GM18511 (cell line): ENCODE measurements around the gene DOK5.

Experiments
- ATAC-seq: cut with Tn5 transposase; IDR thresholded peaks from one replicate; pipeline ENCODE4 v1.9.1; 2021; ENCODE audit warnings: mild to moderate bottlenecking, moderate library complexity; ENCODE audit not compliant: unreplicated experiment

DOK5 gene

DNA sequence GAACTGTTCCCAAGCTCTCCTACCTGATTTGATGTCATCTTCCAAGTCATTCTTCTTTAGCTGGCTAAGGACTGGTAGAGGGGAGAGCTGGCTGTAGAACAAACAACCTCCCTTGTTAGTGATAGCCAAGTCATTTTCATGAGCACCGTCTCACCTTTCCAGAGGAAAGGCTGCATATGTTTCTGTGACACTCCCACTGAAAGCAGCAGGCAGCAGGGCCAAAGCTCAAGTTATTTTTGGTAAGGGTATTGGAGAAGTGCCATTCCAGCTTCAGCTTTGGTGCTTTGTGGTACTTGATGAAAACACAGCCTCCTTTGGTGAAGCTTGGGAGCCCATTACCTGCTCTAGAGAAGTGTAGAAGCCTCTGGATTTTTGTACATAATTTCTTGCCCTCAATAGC, 5.4 kb upstream of the DOK5 start:
- ATAC-seq = no peak

DNA sequence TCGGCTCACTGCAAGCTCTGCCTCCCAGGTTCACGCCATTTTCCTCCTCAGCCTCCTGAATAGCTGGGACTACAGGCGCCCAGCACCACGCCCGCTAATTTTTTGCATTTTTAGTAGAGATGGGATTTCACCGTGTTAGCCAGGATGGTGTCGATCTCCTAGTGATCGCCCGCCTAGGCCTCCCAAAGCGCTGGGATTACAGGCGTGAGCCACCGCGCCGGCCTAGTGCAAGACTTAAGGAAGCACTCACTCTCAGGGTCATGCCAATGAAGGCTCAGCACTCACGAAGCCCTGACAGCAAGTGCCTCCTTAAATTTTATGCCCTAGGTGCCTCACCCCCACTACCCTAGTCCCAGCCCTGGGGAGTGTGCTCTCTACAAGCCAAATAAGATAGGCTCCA, 4.7 kb upstream of the DOK5 start:
- no peak for ATAC-seq

DNA sequence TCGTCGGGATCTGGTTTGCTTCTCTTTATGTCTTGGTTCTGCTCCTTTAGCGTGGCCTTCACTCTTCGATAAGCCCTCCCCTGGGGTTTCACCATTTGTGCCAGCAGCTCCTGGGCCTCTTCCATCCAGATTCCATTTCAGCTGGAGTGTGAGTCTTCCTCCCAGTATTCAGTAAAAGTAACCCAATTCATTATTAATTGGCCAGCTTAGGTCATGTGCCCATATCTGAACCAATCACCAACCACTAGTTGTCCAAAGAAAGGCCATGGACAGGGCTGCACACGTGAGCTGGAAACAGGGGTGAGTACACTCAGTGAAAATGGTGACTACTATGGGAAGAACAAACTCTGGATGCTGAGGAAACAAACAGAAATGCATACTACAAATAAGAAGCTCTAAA, 2.8 kb upstream of the DOK5 start:
- no peak for ATAC-seq

DNA sequence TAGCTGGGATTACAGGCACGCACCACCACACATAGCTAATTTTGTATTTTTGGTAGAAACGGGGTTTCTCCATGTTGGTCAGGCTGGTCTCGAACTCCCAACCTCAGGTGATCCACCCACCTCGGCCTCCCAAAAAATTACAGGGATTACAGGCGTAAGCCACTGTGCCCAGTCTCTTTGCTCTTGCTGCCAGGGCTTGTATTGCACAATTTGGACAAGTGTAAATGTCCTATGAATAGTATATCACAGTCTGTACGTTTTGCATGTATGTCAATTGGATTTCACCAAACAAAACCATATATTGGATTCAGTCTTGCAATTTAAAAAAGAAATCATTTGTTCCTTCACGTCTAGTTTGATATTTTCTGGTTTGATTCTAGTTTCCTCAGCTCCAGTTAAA, 2.1 kb upstream of the DOK5 start:
- ATAC-seq = no peak

DNA sequence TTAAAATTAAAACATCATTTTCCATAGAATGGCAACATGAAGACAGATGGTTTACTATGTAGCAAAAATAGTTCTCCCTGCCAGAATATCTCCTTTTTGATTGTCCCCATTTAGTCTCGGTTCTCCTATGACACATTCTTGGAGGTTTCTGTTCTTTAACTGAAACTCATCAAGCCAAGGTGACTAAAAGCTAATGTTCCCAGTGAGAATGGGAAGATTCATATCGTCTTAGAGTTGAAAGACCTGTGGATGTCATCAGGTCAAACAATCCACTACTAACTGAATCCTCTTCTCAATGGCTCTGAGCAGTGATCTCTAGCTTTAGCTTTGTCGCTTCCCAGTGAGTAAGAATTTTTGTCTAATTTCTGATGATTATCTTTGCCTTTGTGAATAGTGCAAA, 1.3 kb upstream of the DOK5 start:
- no peak for ATAC-seq

DNA sequence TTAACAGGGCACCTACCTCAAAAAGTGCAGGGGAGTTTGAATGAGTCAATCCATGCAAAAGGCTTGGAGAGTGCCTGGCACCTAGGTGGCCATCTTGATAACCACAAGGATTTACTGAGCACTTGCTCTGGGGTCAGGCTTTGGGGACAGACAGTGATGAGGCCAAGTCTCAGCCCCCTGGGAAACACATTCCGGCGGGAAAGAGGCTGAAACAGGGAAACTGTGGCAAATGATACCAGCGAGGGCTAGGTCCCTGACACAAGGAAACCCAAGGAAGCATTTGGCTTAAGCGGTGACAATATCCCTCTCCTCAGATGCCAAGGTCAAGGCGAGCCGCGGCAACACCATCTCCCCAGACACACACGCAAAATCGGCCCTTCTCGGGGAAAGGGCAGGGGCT, 527 bp upstream of the DOK5 start:
- ATAC-seq = no peak

DNA sequence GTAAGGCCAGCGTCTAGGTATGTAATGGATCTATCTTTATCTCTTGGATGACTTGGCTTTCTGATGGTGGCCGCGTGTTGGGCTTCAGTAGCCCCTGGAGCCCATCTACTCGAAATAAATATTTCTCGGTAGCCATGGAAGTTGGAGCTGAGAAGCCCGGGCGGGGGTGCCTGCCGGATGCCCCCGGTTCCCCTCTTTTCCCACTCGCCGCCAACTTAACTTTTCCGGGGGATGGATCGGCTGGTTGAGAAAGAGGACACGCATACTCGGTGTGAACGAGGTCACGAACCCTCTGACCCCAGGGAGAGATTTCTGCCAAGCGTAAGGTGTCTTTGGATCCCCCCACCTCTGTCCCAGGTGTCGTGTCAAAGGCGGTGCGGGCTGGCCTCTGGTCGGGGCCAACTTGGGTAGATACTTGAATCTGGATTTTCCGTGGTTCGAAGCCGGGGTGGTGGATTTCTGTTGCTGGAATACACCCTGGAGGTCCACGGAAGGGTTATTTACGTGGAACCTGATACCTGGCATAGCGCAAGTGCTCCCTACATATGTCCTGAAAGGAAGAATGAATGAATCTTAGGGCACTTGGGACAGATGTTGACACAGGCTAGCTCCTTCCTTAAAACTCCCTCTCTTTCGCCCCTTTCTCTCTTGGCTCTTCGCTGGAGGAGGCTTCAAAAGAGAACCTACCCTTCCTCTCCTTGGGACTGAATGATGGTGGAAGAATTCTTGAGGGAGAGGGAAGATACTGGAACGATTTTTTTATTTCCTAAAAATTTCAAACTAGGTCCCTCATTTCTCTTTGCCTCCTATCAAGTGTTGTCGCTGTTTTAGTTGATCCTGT, 996 bp downstream of the DOK5 start:
- no peak for ATAC-seq

DNA sequence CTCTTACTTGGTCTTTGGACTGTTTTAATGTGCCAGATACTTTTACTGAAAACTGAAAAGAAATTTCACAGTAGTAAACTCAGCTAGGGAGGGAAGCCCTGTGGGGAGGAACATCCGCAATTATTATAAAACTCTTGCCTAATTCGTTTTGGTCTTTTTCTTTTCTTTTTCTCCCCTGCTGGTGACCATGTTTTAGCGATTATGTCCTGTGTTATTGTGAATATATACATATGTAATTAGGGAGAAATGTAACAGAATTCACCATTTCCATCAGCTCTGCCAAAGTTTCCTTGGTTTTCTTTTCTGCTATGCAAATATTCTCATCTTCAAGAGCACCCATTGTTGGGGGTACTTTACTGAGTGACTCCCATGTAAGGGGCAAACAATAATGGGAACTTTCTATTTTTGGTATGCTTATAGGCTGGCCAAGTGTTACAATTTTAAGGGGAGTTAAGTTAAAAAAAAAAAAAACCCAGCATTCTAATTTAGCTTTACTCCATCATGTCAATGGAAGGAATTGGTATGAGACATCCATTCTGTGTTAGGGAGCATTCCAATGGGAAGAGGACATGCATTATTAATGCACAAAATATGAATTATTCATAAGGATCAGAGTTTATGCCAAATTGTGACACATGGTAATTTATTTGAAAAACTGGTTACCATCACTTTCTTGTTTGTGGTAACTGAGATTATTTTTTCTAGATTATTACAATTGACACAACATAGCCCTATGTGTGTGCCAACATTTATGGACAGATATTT, 2.0 kb downstream of the DOK5 start:
- ATAC-seq = no peak

DNA sequence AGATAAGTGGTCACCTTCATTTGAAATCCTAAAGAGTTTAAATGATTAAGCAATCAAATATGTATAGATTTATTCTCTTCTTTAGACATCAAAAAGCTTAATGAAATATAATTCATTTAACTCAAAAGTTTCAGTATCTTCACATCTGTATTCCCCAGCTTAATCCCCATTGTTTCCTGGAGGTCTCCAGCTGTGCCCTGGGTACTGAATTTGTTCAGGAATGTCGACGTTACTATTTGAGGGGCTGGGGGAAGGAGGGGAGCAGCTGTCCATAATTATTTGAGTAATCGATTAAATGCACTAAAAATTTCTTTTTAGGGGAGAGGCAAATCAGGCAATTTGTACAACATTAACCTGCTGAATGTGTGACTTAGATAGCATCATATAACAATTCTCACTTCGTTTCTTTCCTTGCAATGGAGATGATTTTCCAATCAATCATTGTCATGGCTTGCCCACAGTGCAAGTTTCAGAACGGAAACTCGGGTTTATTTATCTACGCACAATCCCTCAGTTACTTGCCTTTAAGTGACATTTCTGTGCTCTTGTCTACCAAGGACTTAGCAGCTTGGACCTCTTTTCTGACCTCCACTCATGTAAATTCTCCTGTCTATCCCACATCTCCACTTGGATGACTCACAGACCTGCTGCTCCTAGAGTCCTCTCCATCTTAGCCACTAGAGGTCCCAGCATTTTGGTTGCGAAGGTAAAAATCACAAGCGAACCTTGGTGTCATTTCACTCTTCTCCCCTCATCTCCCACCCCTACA, 3.9 kb downstream of the DOK5 start:
- peak; percentile 74 for ATAC-seq

DNA sequence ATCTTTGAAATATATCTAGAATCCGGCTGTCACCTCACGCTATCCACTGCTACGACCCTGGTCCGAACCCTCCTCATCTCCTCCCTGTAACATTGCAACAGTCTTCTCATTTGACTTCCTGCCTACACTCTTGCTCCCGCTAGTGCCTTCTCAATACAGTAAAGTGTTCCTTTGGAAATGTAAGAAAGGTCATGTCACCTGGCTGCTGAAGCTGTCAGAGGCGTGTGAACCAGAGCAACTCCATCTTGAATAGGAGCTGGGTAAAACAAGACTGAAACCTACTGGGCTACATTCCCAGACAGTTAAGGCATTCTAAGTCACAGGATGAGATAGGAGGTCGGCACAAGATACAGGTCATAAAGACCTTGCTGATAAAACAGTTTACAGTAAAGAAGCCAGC, 4.5 kb downstream of the DOK5 start:
- peak; percentile 18 for ATAC-seq

DNA sequence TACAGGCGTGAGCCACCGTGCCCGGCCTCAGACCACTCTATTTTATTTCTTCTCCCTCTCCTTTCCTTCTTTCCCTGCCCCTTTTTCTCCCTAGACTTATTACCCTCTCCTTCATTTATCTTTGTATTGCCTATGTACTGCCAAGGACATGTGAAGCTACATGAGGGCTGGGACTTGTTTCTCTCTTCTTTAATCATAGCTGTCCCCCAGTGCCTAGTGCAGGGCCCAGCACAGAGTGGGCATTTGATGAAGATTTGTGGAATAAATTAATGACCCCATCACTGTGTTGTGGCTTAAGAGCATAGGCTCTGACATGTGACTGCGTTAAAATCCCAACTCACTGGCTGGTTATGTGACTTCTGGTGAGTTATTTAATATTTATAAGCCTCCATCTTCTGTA, 6.0 kb downstream of the DOK5 start:
- ATAC-seq = no peak

DNA sequence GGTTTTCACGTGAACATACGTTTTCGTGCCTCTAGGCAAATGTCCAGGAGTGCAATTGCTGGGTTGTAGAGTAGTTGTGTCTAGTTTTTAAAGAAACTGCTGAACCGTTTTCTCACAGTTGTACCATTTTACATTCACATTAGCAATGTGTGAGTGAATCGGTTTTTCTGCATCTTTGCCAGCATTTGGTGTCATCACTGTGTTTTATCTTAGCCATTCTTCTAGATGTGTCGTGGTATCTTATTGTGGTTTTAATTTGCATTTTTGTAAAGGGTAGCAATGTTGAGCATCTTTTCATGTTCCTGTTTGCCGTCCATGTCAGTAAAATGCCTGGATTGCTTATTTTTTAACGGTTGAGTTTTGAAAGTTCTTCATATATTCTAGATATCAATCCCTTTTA, 10.2 kb downstream of the DOK5 start:
- ATAC-seq = no peak

DNA sequence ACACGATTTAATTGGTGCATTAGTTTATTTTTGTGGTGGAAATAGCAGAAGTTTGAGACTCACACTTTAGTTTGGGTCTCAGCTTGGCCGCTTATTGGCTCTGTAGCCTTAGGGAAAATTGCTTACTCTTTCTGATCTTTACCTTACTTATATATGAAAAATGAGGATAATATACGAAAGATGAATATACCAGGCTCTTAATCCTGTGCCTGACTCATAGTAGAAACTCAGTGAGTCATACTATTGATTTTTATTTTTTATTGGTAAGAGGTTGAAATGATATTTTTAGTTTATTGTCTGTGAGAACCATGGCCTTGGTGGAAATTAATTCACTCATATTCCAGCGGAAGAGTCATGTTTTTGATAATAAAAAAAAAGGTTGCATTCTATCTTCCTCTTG, 11.2 kb downstream of the DOK5 start:
- no peak for ATAC-seq

DNA sequence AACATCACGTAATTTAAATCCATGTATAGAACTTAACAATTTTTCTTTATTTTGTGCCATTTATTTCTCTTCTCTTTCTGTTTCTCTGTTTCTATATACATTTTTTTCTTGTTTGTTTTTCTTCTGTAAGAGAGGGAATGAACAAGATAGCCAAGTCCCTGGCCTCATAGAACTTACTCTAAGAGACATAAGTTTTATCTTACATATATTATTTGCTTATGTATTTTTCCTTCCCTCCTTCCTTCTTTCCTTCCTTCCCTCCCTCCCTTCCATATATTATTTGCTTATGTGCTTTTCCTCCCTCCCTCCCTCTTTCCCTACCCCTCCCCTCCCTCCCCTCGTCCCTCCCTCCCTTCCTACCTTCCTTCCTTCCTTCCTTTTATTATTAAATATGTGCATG, 13.0 kb downstream of the DOK5 start:
- no peak for ATAC-seq

DNA sequence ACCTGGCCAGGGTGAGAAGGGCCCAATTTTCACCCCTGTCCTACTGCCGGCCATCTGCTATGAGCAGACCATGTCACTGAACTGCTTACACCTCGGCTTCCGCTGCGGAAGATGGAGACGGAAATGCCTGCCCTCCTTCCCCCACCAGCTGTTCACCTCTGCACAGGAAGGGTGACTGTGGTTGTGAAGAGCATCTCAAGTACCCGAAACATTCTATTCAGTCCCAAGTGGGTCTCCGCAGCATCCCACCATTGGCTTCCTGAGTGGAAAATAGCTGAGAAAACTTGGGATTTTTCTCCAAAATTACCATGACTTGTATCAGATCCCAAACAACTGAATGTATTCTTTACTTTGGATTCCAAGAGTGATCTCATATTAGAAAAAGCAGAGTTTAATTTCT, 16.1 kb downstream of the DOK5 start:
- no peak for ATAC-seq

DNA sequence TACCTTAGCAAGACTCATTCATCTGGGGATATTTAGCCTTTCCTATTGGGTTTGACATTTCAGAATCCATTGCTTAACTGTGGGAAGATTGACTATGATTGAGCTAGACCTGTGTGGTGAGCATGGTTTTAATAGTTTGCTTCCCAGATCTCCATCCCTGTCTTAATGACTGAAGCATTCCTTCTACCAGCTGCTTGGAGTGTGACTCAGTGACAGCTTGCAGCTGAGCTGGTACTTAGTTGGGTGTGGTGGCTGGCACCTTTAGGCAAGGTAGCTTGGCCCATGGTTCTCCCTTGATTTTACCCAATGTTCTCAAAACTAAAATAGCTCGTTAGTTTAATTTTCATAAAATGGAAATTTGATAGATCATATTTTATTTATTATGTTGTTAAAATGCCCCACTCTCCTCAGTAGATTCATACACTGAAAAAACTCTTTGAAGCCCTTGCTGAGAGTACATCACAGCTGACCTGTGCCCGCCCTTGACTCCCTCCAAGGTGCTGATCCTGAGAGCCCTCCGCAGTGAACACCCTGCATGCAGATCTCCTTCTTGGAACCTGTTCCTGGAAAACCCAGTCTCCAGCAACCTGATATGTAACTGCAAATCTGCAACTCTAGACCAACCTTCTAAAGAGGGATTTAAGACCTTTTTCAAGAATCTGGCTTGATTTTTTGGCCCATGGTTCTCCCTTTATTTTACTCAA, 19.1 kb downstream of the DOK5 start:
- ATAC-seq = no peak

DNA sequence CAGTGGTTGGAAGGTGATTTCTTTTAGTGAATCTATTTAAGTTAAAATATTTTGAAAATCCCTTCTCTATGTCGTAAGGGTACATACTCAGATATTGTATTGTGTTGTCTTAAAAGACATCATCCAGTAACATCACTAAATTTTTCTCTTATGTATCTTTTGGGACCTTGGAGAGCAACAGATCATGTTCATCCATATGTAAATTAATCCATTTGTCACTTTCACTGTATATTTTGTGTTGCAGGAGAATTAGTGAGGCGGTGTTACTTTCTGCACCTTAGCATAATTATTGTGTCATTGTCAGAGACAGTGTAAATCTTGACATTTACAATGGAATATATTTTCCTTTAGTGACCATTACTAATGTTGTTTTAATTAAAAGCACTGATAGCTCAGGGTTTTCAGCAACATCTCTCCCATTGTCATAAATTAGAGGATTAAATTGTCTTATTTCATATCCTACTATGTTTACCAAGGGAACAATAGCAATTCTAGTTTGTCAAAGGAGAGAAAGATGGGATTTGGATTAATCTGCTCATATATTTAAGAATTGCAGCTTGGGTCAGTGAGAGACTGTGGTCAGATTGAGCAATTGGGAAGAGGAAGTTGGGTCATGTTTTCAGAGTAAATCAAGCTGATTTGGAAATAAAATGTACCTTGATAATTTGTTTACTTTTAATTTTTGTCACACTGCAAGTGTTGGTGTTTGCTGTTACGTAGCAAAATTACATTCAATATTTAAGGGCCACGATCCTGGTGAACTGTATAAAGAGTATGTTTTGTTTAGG, 22.7 kb downstream of the DOK5 start:
- no peak for ATAC-seq

DNA sequence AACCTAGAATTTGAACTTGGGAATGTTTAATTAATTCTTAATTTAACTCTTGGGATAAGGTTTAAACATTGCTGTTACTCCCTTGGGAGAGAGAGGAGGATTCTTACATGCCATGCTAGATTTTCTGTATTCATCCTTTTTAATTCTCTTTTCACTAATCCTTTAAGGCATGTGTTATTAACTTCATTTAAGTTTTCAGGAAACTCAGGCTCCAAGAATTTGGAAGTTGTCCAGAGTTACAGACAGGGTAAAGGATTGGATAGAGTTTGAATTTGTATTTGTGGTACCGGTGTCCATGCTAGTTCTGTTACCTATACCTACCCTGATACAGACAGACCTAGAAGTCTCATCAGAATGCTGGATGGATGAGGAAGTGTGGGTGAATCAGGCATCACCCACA, 23.7 kb downstream of the DOK5 start:
- no peak for ATAC-seq

DNA sequence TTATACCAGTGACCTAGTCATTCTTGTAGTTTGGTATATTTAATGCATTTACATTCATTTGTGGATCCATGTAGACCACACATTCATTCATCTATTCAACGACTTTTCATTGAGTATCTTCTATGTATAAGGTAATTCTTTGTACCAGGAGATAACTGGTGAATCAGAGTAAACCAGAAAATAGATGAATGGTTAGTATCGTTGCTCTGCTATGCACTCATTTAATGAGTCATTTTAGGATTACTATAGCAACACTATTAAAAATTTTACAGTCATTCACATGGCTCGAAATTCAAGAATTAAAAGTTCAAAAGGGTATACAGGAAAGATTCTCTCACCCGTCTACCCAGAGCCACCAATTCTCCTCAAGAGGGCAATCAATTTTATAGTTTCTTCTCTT, 26.8 kb downstream of the DOK5 start:
- ATAC-seq = no peak

DNA sequence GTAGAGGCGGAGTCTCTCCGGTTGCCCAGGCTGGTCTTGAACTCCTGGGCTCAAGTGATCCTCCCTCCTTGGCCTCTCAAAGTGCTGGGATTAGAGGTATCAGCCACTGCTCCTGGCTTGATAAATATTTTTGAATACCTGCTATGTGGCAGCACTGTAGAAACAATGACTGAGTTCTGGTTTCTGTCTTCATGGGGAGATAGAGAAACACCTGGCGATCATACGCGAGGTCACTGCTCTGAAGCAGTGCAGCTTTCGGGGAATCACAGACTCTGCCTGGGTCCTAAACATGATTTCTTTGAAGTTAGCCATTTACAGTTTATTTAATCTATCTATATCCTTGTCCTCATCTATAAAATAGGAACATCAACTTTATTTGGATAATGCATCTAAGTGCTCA, 31.2 kb downstream of the DOK5 start:
- no peak for ATAC-seq
